SIG-M5 treated with dmso at 0.1 percent for 504 hours (cell line): ENCODE data around the gene ARHGAP29.

Experiments used
- DNase-seq: peaks from one replicate; lab custom pipeline; 2025; ENCODE audit not compliant: unreplicated experiment; lab: John Stamatoyannopoulos, UW

Gene ARHGAP29

GRCh38 chr1:94126651-94127050 lies 110.7 kb downstream of the ARHGAP29 start:
- no peak for DNase-seq

GRCh38 chr1:94125551-94126514 lies 111.6 kb downstream of the ARHGAP29 start:
- no peak for DNase-seq

GRCh38 chr1:94124538-94124937 lies 112.8 kb downstream of the ARHGAP29 start:
- no peak for DNase-seq

- no peak for DNase-seq
Measured at GRCh38 chr1:94122201-94122970, 115.0 kb downstream of the ARHGAP29 start.
